ENCODE data around the gene CILP.
A peak's percentile ranks its signal among the peaks of the same experiment; 100 is the strongest.
"Not testable (repeated sequence)": the region's sequence is repeated elsewhere in the genome, so short reads cannot be mapped to it uniquely, and the experiment has no call there.

Gene CILP

GRCh38 chr15:65194826-65195547, 16.3 kb downstream of the CILP start:
- peak; percentile 68 for DNase-seq

GRCh38 chr15:65192016-65192415, 19.3 kb downstream of the CILP start:
- DNase-seq = no peak

GRCh38 chr15:65189102-65189740, 22.1 kb downstream of the CILP start:
- DNase-seq = peak; percentile 65

GRCh38 chr15:65188472-65188871, 22.8 kb downstream of the CILP start:
- DNase-seq = not testable (repeated sequence)

- DNase-seq = peak; percentile 93
Measured at GRCh38 chr15:65184868-65185717, 26.2 kb downstream of the CILP start, which contains the start of gene CLPX. TSS of gene CLPX (minus strand) at chr15:65185342. CDS start at chr15:65185153, 189 bp downstream.

- peak; percentile 74 for DNase-seq
Measured at GRCh38 chr15:65184305-65184867, 26.9 kb downstream of the CILP start.

- no peak for DNase-seq
Measured at GRCh38 chr15:65183865-65184159, 27.5 kb downstream of the CILP start.

- no peak for DNase-seq
Measured at GRCh38 chr15:65182538-65182937, 28.7 kb downstream of the CILP start.

- DNase-seq = not testable (repeated sequence)
Measured at GRCh38 chr15:65181582-65182353, 29.5 kb downstream of the CILP start.

GRCh38 chr15:65180167-65180566, 31.1 kb downstream of the CILP start:
- no peak for DNase-seq

- DNase-seq = no peak
Measured at GRCh38 chr15:65177901-65178300, 33.4 kb downstream of the CILP start.

GRCh38 chr15:65176056-65176455, 35.2 kb downstream of the CILP start:
- no peak for DNase-seq

- DNase-seq = no peak
Measured at GRCh38 chr15:65175511-65175910, 35.8 kb downstream of the CILP start.

GRCh38 chr15:65174509-65174908, 36.8 kb downstream of the CILP start:
- DNase-seq = no peak

- DNase-seq = no peak
Measured at GRCh38 chr15:65172531-65172930, 38.7 kb downstream of the CILP start.

- no peak for DNase-seq
Measured at GRCh38 chr15:65171428-65171827, 39.8 kb downstream of the CILP start.

GRCh38 chr15:65165875-65166274, 45.4 kb downstream of the CILP start:
- DNase-seq = no peak

- DNase-seq = no peak
Measured at GRCh38 chr15:65164139-65164538, 47.1 kb downstream of the CILP start.

- DNase-seq = no peak
Measured at GRCh38 chr15:65163041-65163440, 48.2 kb downstream of the CILP start.

GRCh38 chr15:65156692-65157091, 54.6 kb downstream of the CILP start:
- no peak for DNase-seq

- no peak for DNase-seq
Measured at GRCh38 chr15:65154720-65155119, 56.6 kb downstream of the CILP start.

- no peak for DNase-seq
Measured at GRCh38 chr15:65147902-65148301, 63.4 kb downstream of the CILP start.

GRCh38 chr15:65146438-65146837, 64.8 kb downstream of the CILP start:
- no peak for DNase-seq
